GM13976 (cell line): ENCODE results near the gene TSPAN32.

ENCODE experiments used
- DNase-seq: peaks from one replicate; pipeline ENCODE4 v3.0.0; 2012; ENCODE audit warnings: low spot score
- CTCF ChIP-seq: IDR thresholded peaks from 2 replicates; pipeline ENCODE4 v1.5.1; 2012; ENCODE audit warnings: borderline replicate concordance, mild to moderate bottlenecking; ENCODE audit not compliant: insufficient read depth; ENCODE audit errors: extremely low read depth, missing control alignments, control extremely low read depth
- in situ Hi-C: fragments of 300-500 bp; cut with MboI; formaldehyde crosslinking; loops from one replicate; pipeline ENCODE4 v1.12.0; 2022; ENCODE audit warnings: low sequenced_read_pairs, mixed read lengths, inconsistent platforms; ENCODE audit not compliant: unreplicated experiment

The TSPAN32 gene

GRCh38 chr11:2263724-2264360 is 38.0 kb upstream of the TSPAN32 start:
- in situ Hi-C loops = no loop called here
- no peak for DNase-seq
- TF ChIP-seq CTCF = no peak

- no peak for TF ChIP-seq CTCF
- no peak for DNase-seq
- in situ Hi-C loops = no loop called here
Measured at GRCh38 chr11:2264366-2265053, 37.3 kb upstream of the TSPAN32 start.

DNA sequence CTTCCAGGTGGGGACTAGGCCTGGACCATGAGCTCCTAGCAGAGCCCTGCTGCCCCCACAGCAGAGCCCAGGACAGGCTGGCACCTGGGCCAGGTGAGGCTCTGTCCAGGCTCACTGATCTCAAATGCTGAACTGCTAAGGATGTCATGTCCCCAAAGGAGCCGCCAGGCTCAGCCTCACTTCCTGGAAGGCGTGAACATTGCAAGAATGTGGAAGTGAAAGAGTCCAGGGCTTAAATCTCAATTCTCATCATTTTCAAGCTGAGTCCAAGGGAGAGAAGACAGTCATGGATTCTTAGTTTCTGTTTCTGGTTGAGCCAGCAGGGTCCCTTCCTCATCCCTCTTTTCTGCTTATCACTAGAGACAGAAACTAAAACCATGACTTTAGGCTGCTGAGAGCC is 36.4 kb upstream of the TSPAN32 start:
- DNase-seq = peak; percentile 67
- no peak for TF ChIP-seq CTCF
- in situ Hi-C loops = no loop called here

DNA sequence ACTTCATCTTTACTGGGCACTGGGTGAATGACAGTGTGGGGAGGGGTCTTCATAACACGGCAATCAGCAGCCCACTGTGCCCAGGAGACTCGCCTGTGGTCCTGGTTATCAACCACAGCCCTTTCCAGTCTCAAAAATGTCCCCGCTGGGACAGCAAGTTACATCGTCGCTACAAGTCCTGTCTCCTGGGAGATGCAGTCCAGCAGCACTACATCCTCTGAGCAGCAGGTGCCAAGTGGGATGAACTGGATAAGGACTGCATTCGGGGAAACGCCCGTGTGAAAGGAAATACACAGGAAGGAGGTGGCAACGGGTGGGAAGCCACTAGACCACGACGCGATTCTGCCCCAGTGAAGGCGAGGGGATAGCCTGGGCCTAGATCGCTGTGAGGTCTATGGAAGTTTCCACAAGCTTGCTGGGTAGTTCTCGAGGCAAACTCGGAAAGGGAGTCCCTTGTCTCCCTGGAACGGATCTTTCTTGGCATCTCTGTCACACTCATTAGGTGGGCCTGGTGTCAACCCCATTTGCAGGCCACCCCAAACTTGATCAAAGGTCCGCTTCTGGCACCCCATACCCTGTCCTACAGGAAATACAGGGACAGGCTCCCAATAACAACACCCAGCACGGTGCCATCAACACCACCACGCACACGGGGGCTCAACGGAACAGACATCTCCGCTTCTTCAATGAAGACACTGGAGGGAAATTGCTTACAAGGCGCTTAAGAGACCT is 35.8 kb upstream of the TSPAN32 start:
- no peak for DNase-seq

DNA sequence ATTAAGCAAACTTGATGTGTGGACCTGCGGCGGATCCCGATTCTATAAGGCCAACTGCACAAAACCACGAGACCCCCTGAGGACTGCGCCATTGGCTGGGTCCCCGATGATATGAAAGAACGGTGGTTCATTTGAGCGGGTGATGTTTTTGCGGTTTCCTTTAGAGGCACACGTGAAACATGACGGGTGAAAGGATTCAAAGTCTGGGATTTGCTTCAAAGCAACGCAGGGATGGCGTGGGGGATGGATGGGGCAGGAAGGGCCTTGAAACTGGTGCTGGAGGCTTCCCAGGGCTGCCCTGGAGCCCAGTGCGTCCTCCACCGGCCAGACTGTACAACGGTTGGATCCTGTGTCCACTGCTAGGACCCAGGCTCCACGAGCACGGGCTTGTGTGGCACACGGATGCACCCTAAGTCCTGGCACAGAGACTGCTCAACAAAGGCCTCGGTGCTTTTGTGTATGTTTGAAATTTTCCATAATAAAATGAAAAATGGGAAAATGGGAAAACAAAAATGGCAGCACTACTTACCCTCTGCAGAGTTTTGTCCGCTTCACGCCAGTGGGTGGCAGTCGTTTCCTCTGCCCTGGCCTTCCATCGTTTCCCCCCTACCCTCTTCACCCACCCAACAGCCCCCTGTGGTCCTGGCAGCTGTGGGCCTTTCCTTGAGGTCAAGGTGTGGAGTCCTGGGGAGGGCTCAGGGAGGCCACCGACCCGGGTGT is 35.1 kb upstream of the TSPAN32 start:
- no peak for TF ChIP-seq CTCF
- in situ Hi-C loops = no loop called here
- DNase-seq = no peak

More for the DNA sequence above, 35.8 kb upstream of the TSPAN32 start:
- in situ Hi-C loops = no loop called here
- TF ChIP-seq CTCF = no peak

GRCh38 chr11:2267306-2267850 is 34.4 kb upstream of the TSPAN32 start:
- no peak for DNase-seq
- TF ChIP-seq CTCF = no peak
- in situ Hi-C loops = no loop called here
